Common myeloid progenitor, CD34-positive (primary cell): ENCODE measurements around the gene RNF123.
"Not testable (repeated sequence)": the region's sequence is repeated elsewhere in the genome, so short reads cannot be mapped to it uniquely, and the experiment has no call there.

Experiments used
- CTCF ChIA-PET: fragments of 350-600 bp; sonication (Branson Sonifier 250); formaldehyde crosslinking; loops from one replicate; lab custom pipeline; 2021; ENCODE audit warnings: antibody characterized with exemption; lab: Charles Lee
- POLR2A ChIA-PET: fragments of 350-600 bp; sonication (Branson Sonifier 250); formaldehyde crosslinking; loops from one replicate; lab custom pipeline; 2021; ENCODE audit warnings: antibody characterized with exemption; lab: Charles Lee
- DNase-seq, 3 donors: peaks; one replicate each; pipeline versions ENCODE4 v3.0.0 to v3.0.0-alpha.2; 2013
- H3K27ac ChIP-seq, 2 experiments: 1 replicate in 1 of 2; 2 replicates in 1 of 2; pipeline ENCODE4 v1.7.0; 2013; ENCODE audit warnings: inconsistent platforms in 2 of 2, low read length in 2 of 2, mild to moderate bottlenecking in 2 of 2, low read depth in 1 of 2, moderate library complexity in 1 of 2; ENCODE audit not compliant: severe bottlenecking in 2 of 2, insufficient read depth in 1 of 2, poor library complexity in 1 of 2
- H3K27me3 ChIP-seq, 5 experiments: replicated peaks in 2 of 5; 1 replicate in 3 of 5; 2 replicates in 2 of 5; pipeline versions ENCODE4 v1.6.1 to v1.7.0; 2013; ENCODE audit warnings: low read length in 4 of 5, mild to moderate bottlenecking in 2 of 5, moderate library complexity in 2 of 5, inconsistent platforms in 1 of 5; ENCODE audit not compliant: insufficient read depth in 5 of 5, control insufficient read depth in 4 of 5
- H3K36me3 ChIP-seq, 4 experiments: 1 replicate in 2 of 4; 2 replicates in 2 of 4; pipeline versions ENCODE4 v1.6.1 to v1.7.0; 2013; ENCODE audit warnings: low read length in 3 of 4, control low read depth in 1 of 4, mild to moderate bottlenecking in 1 of 4; ENCODE audit not compliant: control insufficient read depth in 4 of 4, insufficient read depth in 4 of 4
- H3K4me1 ChIP-seq, 4 experiments: 1 replicate in 3 of 4; 2 replicates in 1 of 4; pipeline versions ENCODE4 v1.6.1 to v1.7.1; 2013; ENCODE audit warnings: low read length in 3 of 4, mild to moderate bottlenecking in 3 of 4, control low read depth in 1 of 4, inconsistent platforms in 1 of 4, moderate library complexity in 1 of 4; ENCODE audit not compliant: control insufficient read depth in 4 of 4, insufficient read depth in 4 of 4; ENCODE audit errors: control extremely low read depth in 1 of 4
- H3K4me3 ChIP-seq, 7 experiments: 1 replicate in 4 of 7; 2 replicates in 3 of 7; pipeline versions ENCODE4 v1.5.1 to v1.7.0; 2013; ENCODE audit warnings: mild to moderate bottlenecking in 7 of 7, low read length in 6 of 7, moderate library complexity in 6 of 7, inconsistent platforms in 2 of 7, low read depth in 2 of 7, control low read depth in 1 of 7; ENCODE audit not compliant: insufficient read depth in 4 of 7, control insufficient read depth in 1 of 7; ENCODE audit errors: extremely low read depth in 1 of 7
- H3K9me3 ChIP-seq, 5 experiments: 1 replicate in 4 of 5; 2 replicates in 1 of 5; pipeline versions ENCODE4 v1.6.1 to v1.7.1; 2013; ENCODE audit warnings: low read length in 4 of 5, mild to moderate bottlenecking in 2 of 5, inconsistent platforms in 1 of 5, low read depth in 1 of 5, moderate library complexity in 1 of 5; ENCODE audit not compliant: control insufficient read depth in 4 of 5, insufficient read depth in 2 of 5; ENCODE audit errors: control extremely low read depth in 1 of 5
- WGBS: methylation state at CpG from one replicate; pipeline ENCODE4 v1.1.5; 2013; ENCODE audit not compliant: insufficient coverage; 5-methylcytosine and 5-hydroxymethylcytosine counted together

Gene RNF123

DNA sequence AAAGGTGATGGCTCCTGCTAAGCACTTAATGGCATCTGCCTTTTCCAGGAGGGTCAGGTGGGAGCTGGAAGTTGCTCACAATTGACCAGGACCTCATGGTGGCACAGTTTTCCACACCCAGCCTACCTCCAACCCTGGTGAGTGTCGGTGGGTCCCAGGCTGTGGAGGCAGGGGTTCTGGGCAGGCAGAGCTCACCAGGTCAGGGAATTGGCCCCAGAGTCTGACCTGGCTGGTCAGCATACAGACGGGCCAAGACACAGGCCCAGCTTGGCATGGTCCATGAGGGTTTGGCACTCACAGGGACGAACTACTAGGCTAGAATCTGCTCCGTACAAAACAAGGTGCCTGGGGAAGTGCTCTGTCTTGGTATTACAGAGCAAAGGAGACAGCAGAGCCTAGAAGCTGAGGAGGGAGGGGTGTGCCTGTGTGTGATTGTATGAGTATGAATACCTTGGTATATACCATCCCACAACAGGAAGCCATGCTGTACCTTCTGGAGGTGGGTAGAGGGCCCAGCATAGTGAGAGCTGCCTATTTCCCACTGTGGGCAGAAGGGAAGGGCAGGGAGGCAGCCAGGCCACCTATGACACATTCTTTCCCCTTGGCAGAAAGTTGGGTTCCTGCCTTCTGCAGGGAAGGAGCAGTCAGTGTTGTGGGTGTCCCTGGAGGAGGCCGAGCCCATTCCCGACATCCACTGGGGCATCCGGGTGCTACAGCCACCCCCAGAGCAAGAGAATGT, 8.7 kb upstream of the RNF123 start:
- Histone ChIP-seq H3K9me3 (no peaks in the 10 kb centered on the region), H3K4me3 (no peak overlapping the region), H3K4me1 (peaks cover 0 to 1% (median under 1%) of the 10 kb centered on the region in 4 experiments), H3K27ac (no peak overlapping the region), H3K27me3 (peaks cover 0 to 5% (median 0%) of the 10 kb centered on the region in 5 experiments), H3K36me3 (peaks cover 9 to 89% (median 75%) of the 10 kb centered on the region in 4 experiments)
- ChIA-PET CTCF (interaction anchor here (1.2 kb wide), 1 partner anchor 9 kb away, joined by 3 read pairs; no protein-coding TSS in a partner anchor), POLR2A (no interaction called here)
- 96% methylated on average over 5 of the region's 7 CpGs for WGBS
- DNase-seq: no peak

- ChIA-PET CTCF (no interaction called here), POLR2A (no interaction called here)
- Histone ChIP-seq H3K4me1 (peaks cover 0 to 1% (median 0%) of the 10 kb centered on the region in 4 experiments), H3K9me3 (no peaks in the 10 kb centered on the region), H3K36me3 (peaks cover 9 to 83% (median 71%) of the 10 kb centered on the region in 4 experiments), H3K4me3 (no peak overlapping the region), H3K27ac (no peak overlapping the region), H3K27me3 (peaks cover 0 to 7% (median 0%) of the 10 kb centered on the region in 5 experiments)
- no peak for DNase-seq
- WGBS: 100% methylated on average over 2 of the region's 2 CpGs
Observed at GRCh38 chr3:49681232-49681522, 8.2 kb upstream of the RNF123 start.

- CTCF ChIA-PET: no interaction called here
- POLR2A ChIA-PET: no interaction called here
- H3K4me1 ChIP-seq: peaks cover 0 to 5% (median 0%) of the 10 kb centered on the region in 4 experiments
- 98% methylated on average over 4 of the region's 4 CpGs for WGBS
- H3K27ac ChIP-seq: no peak overlapping the region
- H3K4me3 ChIP-seq: no peak overlapping the region
- H3K27me3 ChIP-seq: peaks cover 0 to 10% (median 0%) of the 10 kb centered on the region in 5 experiments
- H3K36me3 ChIP-seq: peaks cover 9 to 80% (median 68%) of the 10 kb centered on the region in 4 experiments
- H3K9me3 ChIP-seq: no peaks in the 10 kb centered on the region
- no peak for DNase-seq
Observed at GRCh38 chr3:49681543-49681942, 7.8 kb upstream of the RNF123 start.

DNA sequence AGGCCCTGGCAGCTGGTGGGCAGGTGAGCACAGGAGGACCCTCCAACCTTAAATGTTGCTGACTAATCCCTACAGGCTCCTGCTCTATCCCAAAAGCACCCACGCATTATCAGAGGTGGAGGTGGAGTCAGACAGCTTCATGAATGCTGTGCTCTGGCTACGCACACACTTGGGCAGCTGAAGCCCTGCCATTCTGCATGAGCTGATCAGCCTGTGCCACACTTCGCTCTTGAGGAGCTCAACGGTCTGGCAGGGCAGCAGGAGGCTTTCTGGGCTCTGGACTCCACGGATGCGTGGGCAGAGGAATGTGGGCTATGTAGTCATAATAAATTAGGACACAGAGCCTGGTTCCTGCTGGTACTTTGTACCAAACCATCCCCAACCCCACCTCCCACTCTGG, 6.2 kb upstream of the RNF123 start:
- H3K27me3 ChIP-seq: peaks cover 0 to 14% (median 2%) of the 10 kb centered on the region in 5 experiments
- ChIA-PET POLR2A (interaction anchor here (0.6 kb wide), 1 partner anchor 325 kb away, joined by 3 read pairs; no protein-coding TSS in a partner anchor), CTCF (interaction anchor here (1.4 to 1.6 kb wide), 2 partner anchors 12 to 144 kb away, joined by 4 read pairs; no protein-coding TSS in a partner anchor)
- no peak overlapping the region for H3K4me3 ChIP-seq
- no peak overlapping the region for H3K27ac ChIP-seq
- peaks cover 0 to 7% (median 2%) of the 10 kb centered on the region in 4 experiments for H3K4me1 ChIP-seq
- no peaks in the 10 kb centered on the region for H3K9me3 ChIP-seq
- DNase-seq: no peak
- WGBS: 93% methylated on average over 4 of the region's 6 CpGs
- H3K36me3 ChIP-seq: peaks cover 9 to 64% (median 54%) of the 10 kb centered on the region in 4 experiments

- not testable (repeated sequence) for H3K9me3 ChIP-seq
- WGBS: 86% methylated on average over 1 of the region's 2 CpGs
Observed at GRCh38 chr3:49684453-49684852, 4.9 kb upstream of the RNF123 start.

DNA sequence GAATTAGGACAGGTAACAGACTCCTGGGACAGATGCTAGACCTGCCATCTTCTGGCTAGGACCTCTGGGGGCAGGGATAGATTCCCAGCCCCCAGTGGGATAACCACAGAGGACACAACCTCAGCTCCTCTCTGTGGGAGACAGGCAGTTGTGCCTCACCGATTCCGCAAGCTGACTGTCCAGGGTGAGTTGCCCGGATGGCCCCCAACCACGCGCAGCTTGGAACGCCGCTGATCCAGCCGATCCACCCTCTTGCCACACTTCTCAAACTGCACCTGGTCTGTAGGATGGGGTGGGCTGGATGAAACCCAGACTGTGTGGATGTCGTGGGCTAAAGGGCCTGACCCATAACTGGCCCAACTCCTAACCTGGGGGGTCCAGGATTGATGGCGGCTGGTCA, 4.3 kb upstream of the RNF123 start:
- CTCF ChIA-PET, POLR2A ChIA-PET, H3K9me3 ChIP-seq, H3K27ac ChIP-seq, H3K4me3 ChIP-seq, DNase-seq: not testable (repeated sequence)
- 100% methylated on average over 4 of the region's 10 CpGs for WGBS
- Histone ChIP-seq H3K27me3 (peaks cover 0 to 14% (median 2%) of the 10 kb centered on the region in 5 experiments), H3K36me3 (peaks cover 6 to 44% (median 36%) of the 10 kb centered on the region in 4 experiments), H3K4me1 (peaks cover 0 to 18% (median 13%) of the 10 kb centered on the region in 4 experiments)

More at GRCh38 chr3:49684453-49684852, 4.9 kb upstream of the RNF123 start:
- Histone ChIP-seq H3K36me3 (peaks cover 6 to 51% (median 42%) of the 10 kb centered on the region in 4 experiments), H3K4me1 (peaks cover 0 to 13% (median 10%) of the 10 kb centered on the region in 4 experiments), H3K27me3 (peaks cover 0 to 14% (median 2%) of the 10 kb centered on the region in 5 experiments)
- H3K27ac ChIP-seq, DNase-seq, H3K4me3 ChIP-seq, POLR2A ChIA-PET, CTCF ChIA-PET: not testable (repeated sequence)

DNA sequence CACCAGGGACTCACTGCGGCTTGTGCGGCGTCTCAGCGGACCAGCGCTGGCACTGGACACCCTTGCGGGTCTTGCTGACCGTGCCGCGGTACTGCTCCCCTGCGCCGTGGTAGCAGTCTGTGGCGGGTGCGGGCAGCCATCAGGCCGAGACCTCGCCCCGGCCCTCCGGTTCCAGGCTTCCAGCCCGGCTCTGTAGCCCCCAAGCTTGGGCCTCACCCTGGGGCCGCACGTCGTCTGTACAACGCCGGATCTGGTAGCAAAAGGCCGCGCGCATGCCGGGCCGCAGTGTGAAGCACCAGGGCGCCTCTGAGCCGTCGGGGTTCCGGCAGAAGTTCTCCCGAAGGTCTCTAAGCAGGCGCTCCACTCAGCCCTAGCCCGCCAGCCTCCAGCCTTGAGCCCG, 3.5 kb upstream of the RNF123 start:
- POLR2A ChIA-PET, H3K27ac ChIP-seq, H3K9me3 ChIP-seq, H3K4me3 ChIP-seq, DNase-seq: not testable (repeated sequence)
- H3K4me1 ChIP-seq: peaks cover 0 to 24% (median 20%) of the 10 kb centered on the region in 4 experiments
- peaks cover 0 to 14% (median 2%) of the 10 kb centered on the region in 5 experiments for H3K27me3 ChIP-seq
- CTCF ChIA-PET: interaction anchor here (0.6 kb wide), 1 partner anchor 591 kb away, joined by 4 read pairs; no protein-coding TSS in a partner anchor
- H3K36me3 ChIP-seq: peaks cover 6 to 37% (median 28%) of the 10 kb centered on the region in 4 experiments
- 29% methylated on average over 20 of the region's 36 CpGs for WGBS
